AG09319 (cell line): Measurements from ENCODE around the gene CCDC27.
A peak's percentile ranks its signal among the peaks of the same experiment; 100 is the strongest.

Experiments used
- DNase-seq: peaks from one replicate; pipeline ENCODE4 v3.0.0-alpha.2; 2010; ENCODE audit warnings: low read depth; ENCODE audit errors: extremely low read depth
- CTCF ChIP-seq: IDR thresholded peaks from 2 replicates; pipeline ENCODE4 v1.5.1; 2011; ENCODE audit warnings: low read depth, mild to moderate bottlenecking, inconsistent platforms, low read length, moderate library complexity

CCDC27 gene

GRCh38 chr1:3775490-3776230, 23.4 kb downstream of the CCDC27 start:
- peak; percentile 10 for DNase-seq

GRCh38 chr1:3776231-3776961, 24.1 kb downstream of the CCDC27 start:
- no peak for DNase-seq
- TF ChIP-seq CTCF = no peak

More at GRCh38 chr1:3775490-3776230, 23.4 kb downstream of the CCDC27 start:
- no peak for TF ChIP-seq CTCF

- DNase-seq = no peak
- TF ChIP-seq CTCF = no peak
Observed at GRCh38 chr1:3777078-3777547, 24.9 kb downstream of the CCDC27 start.

- no peak for DNase-seq
- no peak for TF ChIP-seq CTCF
Observed at GRCh38 chr1:3777647-3778589, 25.7 kb downstream of the CCDC27 start.

- no peak for TF ChIP-seq CTCF
- DNase-seq = no peak
Observed at GRCh38 chr1:3778590-3779264, 26.5 kb downstream of the CCDC27 start.

- TF ChIP-seq CTCF = no peak
- DNase-seq = no peak
Observed at GRCh38 chr1:3779265-3779911, 27.1 kb downstream of the CCDC27 start.
